CD4-positive, alpha-beta T cell treated with Interferon gamma for 1 hour (primary cell): ENCODE results near the gene CCDC183.
"Not testable (repeated sequence)": the region's sequence is repeated elsewhere in the genome, so short reads cannot be mapped to it uniquely, and the experiment has no call there.

Experiments
- DNase-seq: peaks from one replicate; pipeline ENCODE4 v3.0.0-alpha.2; 2020

The CCDC183 gene

GRCh38 chr9:136840877-136841645 is 44.9 kb downstream of the CCDC183 start:
- DNase-seq: no peak

DNA sequence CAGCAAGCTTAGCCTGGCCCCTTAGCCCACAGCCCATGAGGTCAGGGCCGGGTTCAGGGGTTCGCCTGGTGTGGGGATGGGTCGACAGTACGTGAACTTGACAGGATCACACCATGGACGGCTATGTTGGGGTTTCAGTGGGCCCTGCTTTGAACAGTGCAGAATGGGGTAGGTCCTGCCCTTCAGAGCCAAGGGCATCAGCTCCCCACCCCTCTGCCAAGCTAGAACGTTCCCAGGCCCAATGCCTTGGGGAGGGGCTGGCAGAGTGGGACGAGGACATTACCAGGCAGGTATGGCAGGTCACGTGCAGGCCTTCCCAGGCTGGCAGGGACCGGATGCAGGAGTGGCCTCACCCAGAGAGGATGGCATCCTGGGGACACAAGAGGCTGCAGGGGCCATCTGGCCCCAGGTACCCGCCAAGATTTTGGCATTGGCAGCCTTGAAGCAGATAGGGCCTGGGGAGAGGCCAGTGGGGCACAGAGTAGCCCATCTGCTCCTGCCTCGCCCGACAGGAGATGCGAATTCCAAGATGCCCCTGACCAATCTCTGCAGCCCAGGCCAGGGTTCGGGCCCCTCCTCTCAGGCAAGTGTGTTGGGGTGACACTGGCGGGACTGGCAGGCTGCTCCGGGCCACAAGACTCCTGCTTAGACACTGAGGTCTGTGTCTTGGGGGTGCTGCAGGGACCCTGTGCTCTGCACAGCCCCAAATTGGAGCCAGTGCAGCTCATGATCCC is 45.7 kb downstream of the CCDC183 start:
- not testable (repeated sequence) for DNase-seq

GRCh38 chr9:136842380-136842948 is 46.3 kb downstream of the CCDC183 start, which contains the start of gene AJM1:
AJM1 (plus strand) TSS chr9:136842478; CDS start chr9:136844415, 1,937 bp downstream.
- DNase-seq: peak; percentile 78

DNA sequence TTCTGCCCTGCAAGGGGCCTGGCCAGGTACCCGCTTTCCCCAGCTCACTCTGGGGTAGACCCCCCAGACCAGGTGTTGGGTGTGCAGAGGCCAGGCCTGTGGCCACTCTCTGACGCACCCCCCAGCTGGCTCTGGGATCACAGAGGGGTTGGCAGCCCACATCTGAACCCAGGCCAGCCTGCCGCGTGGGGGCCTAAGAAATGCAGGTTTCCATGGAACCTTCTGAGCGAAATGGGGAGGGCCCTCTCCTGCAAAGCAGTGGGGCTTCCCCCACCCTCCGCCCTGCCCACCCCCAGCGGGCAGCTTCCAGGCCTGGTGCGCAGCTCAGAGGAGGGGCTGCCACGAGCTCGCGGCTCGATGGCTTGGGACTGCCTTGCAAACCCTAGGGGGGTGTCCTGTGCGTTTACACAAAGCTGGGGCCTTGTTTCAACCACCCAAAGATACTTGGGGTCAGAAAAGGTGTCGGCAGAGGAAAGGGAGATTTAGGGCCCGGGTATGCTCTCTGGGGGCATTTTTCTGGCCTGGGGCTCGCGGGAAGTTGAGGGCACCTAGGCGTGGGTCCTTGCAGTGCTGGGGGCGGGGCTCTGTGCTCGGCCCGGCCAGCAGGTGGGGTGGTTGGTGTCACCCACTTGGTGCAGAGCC is 47.1 kb downstream of the CCDC183 start:
- DNase-seq: not testable (repeated sequence)

DNA sequence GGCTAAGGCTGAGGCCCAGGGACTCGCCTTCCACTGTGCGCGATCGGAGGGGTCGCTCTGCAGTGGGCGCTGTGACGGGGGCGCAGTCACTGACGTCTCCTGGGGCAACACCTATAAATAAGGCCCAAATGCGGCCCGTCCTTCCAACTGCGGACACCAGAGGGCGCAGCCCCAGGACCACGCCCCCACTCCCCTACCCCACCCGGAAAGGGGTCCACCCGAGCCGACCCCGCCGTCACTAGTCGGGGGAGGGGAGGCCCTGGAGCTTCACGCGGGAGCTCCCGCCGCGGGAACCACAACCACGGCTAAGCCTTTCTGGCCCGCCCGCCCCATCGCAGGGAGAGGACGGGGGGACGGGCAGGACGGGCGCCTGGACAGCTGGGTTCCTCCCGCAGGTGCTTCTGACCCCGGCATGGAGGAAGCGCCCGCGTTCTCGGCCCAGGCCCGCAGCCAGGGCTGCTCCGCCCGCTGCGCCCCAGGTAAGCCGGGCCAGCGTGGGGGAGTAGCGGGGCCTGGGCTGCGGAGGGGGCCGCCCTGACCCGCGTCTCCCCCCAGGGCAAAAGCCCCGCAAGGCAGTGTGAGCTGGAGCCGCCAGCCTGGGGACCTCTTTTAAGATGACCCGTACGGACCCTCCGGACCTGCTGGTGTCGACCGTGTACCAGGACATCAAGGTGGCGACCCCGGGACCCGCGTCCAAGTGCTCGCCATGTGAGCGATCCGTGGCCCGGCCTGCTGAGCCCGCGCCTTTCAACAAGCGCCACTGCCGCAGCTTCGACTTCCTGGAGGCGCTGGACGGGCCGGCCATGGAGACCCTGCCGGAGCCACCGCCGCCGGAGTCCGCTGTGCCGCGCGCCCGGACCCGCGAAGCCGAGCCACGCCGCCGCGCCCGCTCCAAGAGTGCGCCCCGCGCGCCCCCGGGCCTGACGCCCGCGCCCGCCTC is 47.9 kb downstream of the CCDC183 start:
- DNase-seq: peak; percentile 52

DNA sequence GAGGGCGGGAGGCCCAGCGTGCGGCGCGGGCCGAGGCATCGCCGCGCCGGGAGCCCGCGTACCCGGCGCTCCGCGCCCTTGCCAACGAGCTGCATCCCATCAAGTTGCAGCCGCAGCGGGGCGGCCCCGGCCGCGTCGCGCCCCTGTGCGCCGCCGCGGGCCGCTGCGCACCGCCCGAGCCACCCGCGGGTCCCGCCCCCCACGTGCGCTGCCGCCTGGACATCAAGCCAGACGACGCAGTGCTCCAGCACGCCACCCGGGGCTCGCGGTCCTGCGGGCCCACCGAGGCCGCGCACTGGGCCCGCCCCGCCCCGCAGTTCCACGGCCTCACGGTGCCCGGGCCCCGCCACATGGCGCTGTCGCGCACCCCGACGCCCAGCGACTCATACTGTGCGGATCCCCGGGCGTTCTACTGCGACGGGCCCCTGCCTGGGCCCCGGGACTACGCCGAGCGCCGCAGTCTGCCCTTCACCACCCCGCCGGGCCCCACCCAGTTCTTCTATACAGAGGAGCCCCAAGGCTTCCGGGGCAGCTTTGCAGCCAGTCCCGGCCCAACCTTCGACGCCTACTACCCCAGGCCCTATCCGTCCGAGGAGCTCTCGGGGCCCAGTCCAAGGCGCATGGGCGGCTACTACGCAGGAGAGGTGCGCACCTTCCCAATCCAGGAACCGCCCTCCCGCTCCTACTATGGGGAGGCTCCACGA is 48.8 kb downstream of the CCDC183 start:
- no peak for DNase-seq

GRCh38 chr9:136845465-136846260 is 49.5 kb downstream of the CCDC183 start:
- no peak for DNase-seq

DNA sequence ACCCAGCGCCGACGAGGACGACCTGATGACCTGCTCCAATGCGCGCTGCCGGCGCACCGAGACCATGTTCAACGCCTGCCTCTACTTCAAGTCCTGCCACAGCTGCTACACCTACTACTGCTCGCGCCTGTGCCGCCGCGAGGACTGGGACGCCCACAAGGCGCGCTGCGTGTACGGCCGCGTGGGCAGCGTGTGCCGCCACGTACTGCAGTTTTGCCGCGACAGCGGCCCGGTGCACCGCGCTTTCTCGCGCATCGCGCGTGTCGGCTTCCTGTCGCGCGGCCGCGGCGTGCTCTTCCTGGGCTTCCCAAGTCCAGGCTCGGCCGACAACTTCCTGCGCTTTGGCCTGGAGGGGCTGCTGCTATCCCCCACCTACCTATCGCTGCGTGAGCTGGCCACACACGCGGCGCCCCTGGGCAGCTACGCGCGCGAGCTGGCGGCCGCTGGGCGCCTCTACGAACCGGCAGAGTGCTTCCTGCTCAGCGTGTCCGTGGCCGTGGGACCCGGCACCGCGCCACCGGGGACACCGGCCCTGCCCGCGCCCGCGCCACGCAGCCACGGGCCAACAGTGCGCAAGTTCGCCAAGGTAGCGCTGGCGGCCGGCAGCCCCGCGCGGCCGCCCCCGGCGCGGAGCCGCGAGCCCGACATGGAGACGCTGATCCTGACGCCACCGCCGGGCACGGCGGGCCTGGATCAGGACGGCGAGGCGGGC is 50.4 kb downstream of the CCDC183 start:
- DNase-seq: no peak

DNA sequence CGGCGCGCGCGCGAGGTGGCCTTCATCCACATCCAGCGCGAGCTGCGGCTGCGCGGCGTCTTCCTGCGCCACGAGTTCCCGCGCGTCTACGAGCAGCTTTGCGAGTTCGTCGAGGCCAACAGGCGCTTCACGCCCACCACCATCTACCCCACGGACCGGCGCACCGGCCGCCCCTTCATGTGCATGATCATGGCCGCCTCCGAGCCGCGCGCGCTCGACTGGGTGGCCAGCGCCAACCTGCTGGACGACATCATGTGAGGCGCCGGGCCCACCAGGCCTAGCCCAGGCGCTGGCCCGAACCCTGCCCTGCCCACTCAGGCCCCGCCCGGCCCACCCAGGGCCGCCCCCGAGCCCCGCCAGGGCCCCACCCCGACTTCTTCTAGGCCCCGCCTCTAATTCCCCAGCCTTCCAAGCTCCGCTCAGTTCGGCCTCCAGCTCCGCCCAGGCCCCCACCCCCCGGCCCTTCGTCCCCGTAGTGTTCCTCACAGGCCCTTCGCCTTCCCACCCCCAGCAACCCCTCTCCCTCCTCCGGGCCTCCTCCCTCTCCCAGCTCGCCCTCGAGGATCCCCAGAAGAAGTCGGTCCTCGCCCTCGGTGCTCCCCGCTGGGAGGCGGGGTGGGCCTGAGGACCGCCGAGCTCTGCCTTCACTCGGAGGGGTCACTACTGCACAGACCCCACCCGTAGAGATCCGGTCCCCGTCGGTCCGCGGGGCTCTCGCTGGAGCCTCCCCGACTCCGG is 51.1 kb downstream of the CCDC183 start:
- no peak for DNase-seq

GRCh38 chr9:136847826-136848392 is 51.8 kb downstream of the CCDC183 start:
- peak; percentile 67 for DNase-seq

GRCh38 chr9:136848393-136849037 is 52.4 kb downstream of the CCDC183 start:
- no peak for DNase-seq

DNA sequence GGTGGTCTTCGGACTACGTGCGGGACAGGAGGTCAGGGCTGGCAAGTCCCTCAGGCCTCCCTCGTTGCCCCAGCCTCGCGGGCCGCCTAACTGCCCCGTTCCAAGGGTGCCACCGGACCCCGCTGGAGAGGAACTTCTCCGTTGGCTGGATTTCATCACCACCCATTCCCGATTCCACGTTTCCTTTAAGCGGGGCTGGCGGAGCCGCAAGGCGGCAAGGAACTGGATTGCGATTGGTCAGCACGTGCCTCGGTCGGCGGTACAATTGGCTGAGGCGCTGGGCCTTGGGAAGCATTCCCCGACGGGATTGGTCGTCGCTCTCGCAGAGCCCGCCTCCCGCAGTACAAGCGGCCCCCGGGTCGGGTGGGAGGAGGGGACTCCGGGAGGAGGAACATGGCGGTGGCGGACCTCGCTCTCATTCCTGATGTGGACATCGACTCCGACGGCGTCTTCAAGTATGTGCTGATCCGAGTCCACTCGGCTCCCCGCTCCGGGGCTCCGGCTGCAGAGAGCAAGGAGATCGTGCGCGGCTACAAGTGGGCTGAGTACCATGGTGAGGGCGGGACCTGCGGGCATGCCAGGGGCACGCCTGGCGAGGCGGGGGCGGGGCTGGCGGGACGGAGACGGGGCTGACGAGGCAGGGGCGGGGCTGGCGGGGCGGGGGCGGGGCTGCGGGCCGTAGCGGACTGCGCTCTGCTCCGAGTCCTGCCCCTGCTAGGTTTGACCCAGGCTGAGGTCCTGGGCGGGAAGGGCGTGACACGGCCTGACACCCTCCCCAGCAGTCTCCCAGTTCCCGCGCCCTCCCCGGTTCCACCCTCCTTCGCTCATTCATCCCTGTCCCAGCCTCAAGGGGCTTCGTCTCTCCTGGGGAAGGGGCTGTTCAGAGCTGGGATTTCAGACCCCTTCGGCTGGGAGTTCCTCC is 53.2 kb downstream of the CCDC183 start, which contains the start of gene PHPT1:
Gene PHPT1, plus strand, starts transcription at position 372 of the 922 bp plus-strand sequence. Its CDS starts 22 bp downstream, at position 394.
- peak; percentile 97 for DNase-seq

DNA sequence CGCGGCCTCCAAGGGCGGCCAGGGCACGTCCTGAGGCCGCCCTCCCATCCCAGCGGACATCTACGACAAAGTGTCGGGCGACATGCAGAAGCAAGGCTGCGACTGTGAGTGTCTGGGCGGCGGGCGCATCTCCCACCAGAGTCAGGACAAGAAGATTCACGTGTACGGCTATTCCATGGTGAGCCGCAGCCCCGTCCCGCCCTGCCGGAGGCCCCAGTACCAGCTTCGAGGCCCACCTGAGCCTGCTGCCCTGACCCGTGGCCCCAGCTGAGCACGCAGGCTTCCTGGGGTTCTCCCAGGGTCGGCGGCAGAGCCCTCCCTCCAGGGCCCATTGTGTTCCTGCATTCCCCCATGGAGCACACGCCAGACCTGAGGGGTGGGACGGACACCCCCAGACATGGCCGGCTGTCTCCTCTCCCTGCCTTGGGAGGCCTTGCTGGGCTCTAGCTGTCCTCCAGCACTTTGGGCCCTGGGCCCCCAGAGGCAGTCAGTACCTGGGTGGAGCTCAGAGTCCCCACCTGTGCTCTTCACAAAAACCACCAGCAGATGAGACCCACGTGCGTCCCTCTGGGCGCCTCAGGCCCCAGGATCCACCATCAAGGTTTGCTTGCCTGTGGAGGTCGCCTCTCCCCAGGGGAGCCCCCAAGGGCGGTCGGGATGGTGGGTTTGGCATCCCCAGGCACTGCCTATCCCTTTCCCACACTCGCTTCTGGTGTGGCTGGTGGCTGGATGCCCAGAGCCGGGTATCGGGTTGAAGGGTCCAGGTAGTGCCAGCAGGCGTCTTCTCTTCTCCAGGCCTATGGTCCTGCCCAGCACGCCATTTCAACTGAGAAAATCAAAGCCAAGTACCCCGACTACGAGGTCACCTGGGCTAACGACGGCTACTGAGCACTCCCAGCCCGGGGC is 54.1 kb downstream of the CCDC183 start:
- no peak for DNase-seq

DNA sequence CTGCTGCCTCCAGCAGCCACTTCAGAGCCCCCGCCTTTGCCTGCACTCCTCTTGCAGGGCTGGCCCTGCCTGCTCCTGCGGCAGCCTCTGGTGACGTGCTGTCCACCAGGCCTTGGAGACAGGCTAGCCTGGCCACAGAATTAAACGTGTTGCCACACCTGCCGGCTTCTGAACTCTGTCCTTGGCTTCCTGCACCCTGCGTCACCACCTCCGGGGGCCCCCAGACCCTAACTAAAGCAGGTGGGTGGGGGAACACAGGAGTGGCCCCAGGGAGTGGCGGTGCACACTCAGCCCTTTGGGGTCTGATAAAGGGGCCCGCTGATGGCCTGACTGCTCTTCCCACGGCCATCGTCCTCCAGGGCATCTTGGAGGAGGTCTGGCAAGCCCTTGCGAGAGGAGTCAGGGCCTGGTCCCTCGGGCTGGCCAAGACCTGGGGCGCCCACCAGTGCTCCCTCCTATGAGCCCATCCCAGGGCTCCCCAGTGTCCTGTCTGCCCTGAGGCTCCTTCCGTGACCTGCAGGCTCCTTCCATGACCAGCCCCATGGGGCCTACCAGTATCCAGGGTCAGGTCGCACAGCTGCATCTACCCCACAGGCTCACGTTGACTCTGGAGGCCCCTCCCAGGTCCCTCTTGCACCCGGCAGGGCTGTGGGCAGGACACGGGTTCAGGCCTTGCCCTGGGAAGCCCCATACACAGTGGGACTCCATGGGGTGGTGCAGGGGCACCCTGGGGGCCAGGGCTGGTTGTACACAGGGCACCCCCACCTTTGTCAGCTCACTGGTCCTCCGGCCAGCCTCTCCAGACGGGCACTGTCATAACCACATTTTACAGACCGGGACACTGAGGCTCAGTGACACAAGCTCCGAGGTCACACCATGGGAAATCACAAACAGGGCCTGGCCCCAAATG is 55.0 kb downstream of the CCDC183 start:
- no peak for DNase-seq
